Brain microvascular endothelial cell (primary cell): Measurements from ENCODE around the gene SLC12A5.

Source experiments
- DNase-seq: peaks from one replicate; pipeline ENCODE4 v3.0.0-alpha.2; 2020
- H3K27ac ChIP-seq: fragments of 250-450 bp; sonication (Bioruptor Pico); 2 replicates; pipeline ENCODE4 v1.5.1; 2020; ENCODE audit warnings: mild to moderate bottlenecking, moderate library complexity
- H3K27me3 ChIP-seq: fragments of 250-450 bp; sonication (Bioruptor Pico); replicated peaks from 2 replicates; pipeline ENCODE4 v1.5.1; 2020; ENCODE audit warnings: mild to moderate bottlenecking
- H3K36me3 ChIP-seq: fragments of 250-450 bp; sonication (Bioruptor Pico); replicated peaks from 2 replicates; pipeline ENCODE4 v1.5.1; 2020; ENCODE audit warnings: mild to moderate bottlenecking
- H3K4me3 ChIP-seq: 2 replicates; pipeline ENCODE4 v1.5.1; 2011; ENCODE audit warnings: low read depth, mild to moderate bottlenecking, control low read depth, low read length, moderate library complexity
- CTCF ChIP-seq: IDR thresholded peaks from 2 replicates; pipeline ENCODE4 v1.5.1; 2011; ENCODE audit warnings: low read depth, mild to moderate bottlenecking, moderate library complexity, low read length, control low read depth, inconsistent platforms; ENCODE audit errors: missing control alignments
- in situ Hi-C: cut with HindIII; loops from 2 replicates; pipeline ENCODE4 v1.10.0; 2017; ENCODE audit warnings: low sequenced_read_pairs, low pct_ligation_motif_present

The SLC12A5 gene

GRCh38 chr20:46056027-46056833, 27.2 kb downstream of the SLC12A5 start:
- no peak overlapping the region for H3K4me3 ChIP-seq
- peaks cover 11% of the 10 kb centered on the region for H3K27me3 ChIP-seq
- peaks cover 3% of the 10 kb centered on the region for H3K36me3 ChIP-seq
- no peak for DNase-seq
- H3K27ac ChIP-seq: no peak overlapping the region
- in situ Hi-C loops: no loop called here
- TF ChIP-seq CTCF: no peak

GRCh38 chr20:46056970-46057855, 28.2 kb downstream of the SLC12A5 start:
- TF ChIP-seq CTCF: no peak
- in situ Hi-C loops: no loop called here
- no peak overlapping the region for H3K4me3 ChIP-seq
- peaks cover 11% of the 10 kb centered on the region for H3K27me3 ChIP-seq
- no peak overlapping the region for H3K27ac ChIP-seq
- DNase-seq: no peak
- H3K36me3 ChIP-seq: peaks cover 13% of the 10 kb centered on the region

GRCh38 chr20:46057856-46058598, 29.0 kb downstream of the SLC12A5 start:
- TF ChIP-seq CTCF: peak; percentile 66
- peaks cover 11% of the 10 kb centered on the region for H3K27me3 ChIP-seq
- in situ Hi-C loops: no loop called here
- peak; percentile 34 for DNase-seq
- no peak overlapping the region for H3K27ac ChIP-seq
- peaks cover 21% of the 10 kb centered on the region for H3K36me3 ChIP-seq
- peak overlapping the region; percentile 39 for H3K4me3 ChIP-seq

DNA sequence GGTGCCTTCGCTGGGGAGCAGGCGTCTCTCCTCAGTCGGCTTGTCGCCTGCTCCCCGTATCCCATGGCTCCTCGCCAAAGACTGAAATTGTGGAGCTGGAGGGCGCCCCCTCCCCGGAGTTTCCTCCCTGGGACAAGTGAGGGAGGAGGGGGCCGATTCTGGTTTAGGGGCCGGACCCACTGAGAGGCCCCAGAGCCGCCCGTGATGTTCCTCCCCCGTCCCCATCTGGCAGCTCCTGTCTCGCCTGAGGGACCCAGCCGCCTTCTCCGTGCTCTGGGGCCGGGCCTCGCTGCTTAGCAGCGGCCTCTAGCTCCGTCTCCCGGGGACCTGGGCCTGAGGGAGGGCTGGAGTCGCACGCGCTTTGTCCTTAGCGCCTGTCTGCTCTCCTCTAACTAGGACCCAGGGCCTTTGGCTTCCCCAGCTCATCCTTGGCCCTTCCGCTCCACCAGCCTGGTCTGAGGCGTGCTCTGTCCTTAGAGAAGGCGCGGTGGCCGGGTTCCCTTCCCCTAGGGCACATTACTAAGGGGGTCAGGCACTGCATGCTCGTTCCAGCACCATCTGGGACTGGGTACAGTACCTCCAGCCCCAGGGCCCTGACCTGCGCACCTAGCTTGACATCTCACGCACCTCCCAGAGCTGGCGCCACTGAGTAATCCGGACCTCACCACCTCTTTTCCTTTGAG, 29.7 kb downstream of the SLC12A5 start:
- in situ Hi-C loops: no loop called here
- TF ChIP-seq CTCF: no peak
- DNase-seq: no peak
- peaks cover 11% of the 10 kb centered on the region for H3K27me3 ChIP-seq
- peaks cover 24% of the 10 kb centered on the region for H3K36me3 ChIP-seq
- H3K4me3 ChIP-seq: peak overlapping the region; percentile 39
- no peak overlapping the region for H3K27ac ChIP-seq

GRCh38 chr20:46060301-46060881, 31.4 kb downstream of the SLC12A5 start:
- peaks cover 40% of the 10 kb centered on the region for H3K36me3 ChIP-seq
- in situ Hi-C loops: no loop called here

More at GRCh38 chr20:46060301-46060881, 31.4 kb downstream of the SLC12A5 start:
- no peak for DNase-seq
- Histone ChIP-seq H3K27me3 (peaks cover 11% of the 10 kb centered on the region), H3K4me3 (no peak overlapping the region), H3K27ac (no peak overlapping the region)
- TF ChIP-seq CTCF: no peak
